Non-pigmented ciliary epithelial cell (primary cell): ENCODE measurements around the gene PI4KA.

Experiments
- DNase-seq: peaks from one replicate; pipeline ENCODE4 v3.0.0-alpha.2; 2010; ENCODE audit warnings: low read depth

The PI4KA gene

DNA sequence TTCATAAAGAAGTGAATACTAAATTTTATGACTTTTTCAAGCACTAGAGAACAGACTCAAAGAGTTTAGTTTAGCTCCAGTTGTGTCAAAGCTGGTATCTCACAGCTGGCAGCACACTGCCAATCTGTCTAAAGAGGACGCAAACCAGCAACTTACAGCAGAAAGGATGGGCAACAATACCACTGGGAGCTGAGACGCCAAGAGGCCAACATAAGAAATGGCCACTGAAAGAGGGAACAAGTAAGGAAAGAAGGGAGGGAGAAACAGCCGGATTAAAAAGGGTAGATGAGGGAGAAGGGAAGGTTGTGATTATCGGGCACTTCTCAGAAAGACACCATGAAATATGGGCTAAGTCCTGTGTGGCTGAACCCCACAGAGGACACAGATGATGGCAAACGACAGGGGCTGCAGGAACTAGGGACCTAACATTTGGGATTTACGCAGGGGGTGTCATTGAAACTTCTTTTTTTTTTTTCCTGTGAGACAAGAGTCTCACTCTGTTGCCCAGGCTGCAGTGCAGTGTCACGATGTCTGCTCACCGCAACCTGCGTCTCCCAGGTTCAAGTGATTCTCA, 43.0 kb downstream of the PI4KA start:
- DNase-seq: no peak

GRCh38 chr22:20814221-20814808, 44.3 kb downstream of the PI4KA start:
- DNase-seq: no peak

GRCh38 chr22:20813056-20813455, 45.6 kb downstream of the PI4KA start:
- DNase-seq: no peak

DNA sequence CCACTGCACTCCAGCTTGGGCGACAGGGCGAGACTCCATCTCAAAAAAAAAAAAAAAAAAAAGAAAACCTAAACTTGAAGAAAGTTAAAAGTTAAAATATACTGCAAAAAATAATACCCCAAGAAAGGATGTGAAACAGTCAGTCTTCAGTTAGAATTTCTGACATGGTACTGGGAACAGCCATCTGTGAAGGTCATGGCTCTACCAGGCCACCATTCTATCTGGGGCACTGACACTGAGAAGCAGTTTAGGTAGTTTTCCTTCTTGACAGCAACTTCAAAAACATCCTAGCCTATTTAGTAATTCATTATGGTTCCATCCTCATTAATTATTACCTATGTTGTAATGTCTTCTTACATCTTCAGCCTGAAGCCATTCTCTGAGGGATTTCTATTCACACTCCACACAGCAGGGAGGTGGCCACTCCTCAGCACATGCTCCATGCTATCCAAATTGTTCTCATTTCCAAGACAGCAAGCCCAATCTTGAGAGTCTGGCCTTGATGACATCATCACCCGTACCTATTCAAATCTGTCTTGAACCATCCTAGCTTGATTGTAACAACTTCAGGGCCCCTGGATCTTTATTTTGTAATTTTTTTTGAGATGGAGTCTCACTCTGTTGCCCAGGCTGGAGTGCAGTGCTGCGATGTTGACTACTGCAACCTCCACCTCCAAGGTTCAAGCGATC, 46.5 kb downstream of the PI4KA start:
- no peak for DNase-seq

- no peak for DNase-seq
Measured at GRCh38 chr22:20811171-20811570, 47.4 kb downstream of the PI4KA start.

GRCh38 chr22:20810645-20811044, 48.0 kb downstream of the PI4KA start:
- DNase-seq: no peak

- DNase-seq: no peak
Measured at GRCh38 chr22:20809538-20810185, 48.9 kb downstream of the PI4KA start.

DNA sequence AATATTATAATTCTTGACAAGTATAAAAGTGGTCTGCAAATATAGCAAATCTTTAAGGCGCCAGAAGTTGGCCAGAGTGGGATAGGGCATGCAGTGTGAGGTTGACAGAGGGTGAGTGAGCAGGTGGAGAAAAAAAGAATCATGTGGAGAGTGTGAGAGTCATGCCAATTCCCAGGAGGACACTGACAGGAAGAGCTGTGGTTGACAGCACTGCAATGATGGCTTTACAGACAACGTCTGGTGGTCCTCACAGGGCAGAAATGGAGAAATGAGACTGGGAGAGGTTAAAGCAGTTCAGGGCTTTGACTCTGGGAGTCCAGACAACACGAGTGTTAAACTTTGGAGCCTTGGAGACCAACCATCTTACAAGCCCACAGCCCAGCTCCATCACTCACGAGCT, 49.8 kb downstream of the PI4KA start:
- no peak for DNase-seq

DNA sequence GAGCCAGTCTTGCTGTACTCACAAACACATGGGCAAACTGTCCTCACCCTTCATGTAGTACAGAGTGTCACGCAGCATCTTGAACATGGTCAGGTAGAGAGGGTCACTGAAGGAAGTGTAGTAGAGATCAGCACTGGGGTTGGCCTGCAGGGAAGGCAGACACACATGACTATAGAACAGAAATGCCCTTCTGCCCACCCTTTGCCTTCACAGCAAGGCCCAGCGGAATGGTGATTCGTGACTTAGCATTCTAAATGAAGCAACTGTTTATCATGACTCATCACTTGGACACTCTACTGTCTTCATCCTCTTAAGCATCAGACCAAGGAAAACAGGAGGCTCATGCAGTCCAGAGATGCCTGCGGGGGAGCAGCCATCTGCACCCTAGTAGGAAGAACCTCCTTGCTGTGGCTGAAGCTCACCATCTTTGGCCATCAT, 51.3 kb downstream of the PI4KA start:
- DNase-seq: peak; percentile 77

DNA sequence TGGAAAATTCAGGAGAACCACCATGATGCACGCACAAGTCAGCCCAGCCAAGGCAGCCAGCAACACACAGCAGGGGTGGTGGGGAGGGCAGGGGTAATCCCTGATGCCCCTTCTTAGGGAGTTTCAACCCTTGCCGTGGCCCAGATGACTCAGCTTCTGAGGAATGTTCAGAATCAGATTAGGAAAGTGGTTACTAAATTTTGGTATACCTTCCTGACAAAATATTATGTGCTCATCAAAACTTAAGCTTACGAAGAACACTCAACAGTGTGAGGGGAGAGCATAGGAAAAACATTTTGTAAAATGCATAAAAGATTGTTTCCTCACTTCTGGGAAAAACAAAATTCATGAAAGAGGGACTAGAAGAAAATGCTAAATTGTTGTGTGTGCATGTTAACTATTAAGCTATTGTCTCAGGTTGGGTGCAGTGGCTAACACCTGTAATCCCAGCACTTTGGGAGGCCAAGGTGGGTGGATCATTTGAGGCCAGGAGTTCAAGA, 52.6 kb downstream of the PI4KA start:
- DNase-seq: no peak

DNA sequence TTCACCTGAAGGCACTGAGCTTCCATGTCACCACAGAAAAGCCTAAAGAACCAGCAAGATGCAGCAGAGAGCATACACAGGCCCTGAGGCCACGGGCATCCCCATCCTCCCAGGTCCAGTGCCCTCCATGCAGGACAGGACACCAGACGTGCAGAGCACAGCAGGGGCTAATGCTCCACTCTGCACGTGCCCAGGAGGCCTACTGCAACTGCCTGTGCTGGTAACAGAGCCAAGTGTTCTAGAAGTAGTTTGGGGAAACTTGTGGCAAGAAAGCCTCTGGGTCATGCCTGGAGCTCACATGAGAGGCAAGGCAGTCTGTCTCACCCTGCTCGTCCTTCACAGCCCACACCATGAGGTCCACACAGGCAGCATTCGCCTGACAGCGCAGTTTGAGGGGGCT, 54.0 kb downstream of the PI4KA start:
- no peak for DNase-seq

DNA sequence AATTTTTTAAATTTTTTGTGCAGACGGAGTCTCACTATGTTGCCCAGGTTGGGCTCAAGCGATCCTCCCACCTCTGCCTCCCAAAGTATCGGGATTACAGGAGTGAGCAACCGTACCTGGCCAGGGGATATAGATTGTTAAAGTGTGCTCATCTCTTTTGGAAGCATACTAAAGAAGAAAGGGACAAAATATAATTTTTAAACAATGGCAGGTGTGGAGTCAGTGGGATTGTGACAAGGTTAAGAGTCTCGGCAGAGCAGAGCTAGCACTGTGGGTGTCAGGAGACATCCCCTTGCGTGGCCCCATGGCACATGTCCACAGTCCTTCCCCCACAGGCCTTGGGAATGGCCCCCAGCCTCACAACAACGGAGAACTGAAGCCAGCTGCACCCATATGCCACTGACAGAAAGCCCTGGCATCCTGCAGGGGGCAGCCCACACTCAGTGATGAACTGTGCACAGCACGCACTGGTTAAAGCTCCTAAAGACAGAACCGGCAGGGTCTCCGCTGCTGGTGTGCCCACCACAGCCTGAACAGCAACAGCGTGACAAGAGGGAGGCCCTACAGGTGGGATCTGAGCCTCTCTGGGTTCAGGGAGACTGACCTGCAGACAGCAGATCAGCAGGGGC, 54.8 kb downstream of the PI4KA start:
- DNase-seq: no peak

DNA sequence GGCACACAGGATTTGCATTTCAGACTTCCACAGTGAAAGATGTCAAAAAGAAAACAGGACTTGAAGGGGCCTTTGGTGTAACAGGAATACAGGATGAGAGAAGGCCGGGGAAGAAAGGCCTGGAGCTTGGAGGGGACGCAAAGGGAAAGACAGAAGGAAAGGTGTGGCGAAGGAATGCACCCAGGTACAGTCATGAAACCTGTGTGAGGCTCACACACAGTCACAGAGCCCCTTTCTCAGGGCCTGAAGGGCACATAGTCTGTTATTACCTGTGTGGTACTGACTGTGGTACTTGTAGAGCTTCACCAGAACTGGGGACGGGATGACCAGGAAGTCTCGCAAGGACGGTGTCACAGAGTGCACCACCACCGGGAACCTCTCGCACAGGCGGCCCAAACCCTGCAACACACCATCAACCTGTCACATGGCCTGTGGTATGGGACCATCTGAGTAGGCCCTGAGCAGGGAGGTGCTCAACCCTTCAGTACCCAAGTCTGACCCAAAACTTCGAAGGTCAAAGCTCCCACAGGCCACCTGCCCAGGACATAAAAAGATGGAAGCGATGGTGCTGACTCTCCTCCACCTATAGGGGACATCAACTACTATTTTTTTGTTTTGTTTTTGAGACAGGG, 55.6 kb downstream of the PI4KA start:
- DNase-seq: no peak

GRCh38 chr22:20802452-20802851, 56.2 kb downstream of the PI4KA start:
- no peak for DNase-seq

DNA sequence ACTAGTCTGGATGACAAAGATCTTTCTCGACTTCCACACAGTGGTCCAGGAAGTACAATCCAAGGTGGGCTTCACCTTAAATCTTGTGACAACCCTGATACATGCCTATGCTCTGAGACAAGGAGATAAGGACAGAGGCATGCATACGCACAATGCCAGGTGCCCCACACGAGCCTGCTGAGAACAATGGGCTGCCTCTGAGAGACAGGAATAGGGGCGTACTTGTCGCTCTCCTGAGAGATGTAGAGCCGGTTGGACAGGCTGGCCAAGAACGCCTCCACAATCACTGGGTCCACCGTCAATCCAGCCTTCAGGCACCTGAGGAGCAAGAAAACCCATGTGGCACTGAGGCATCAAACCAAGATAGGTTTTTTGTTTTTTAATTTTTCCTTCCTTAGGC, 59.2 kb downstream of the PI4KA start:
- DNase-seq: no peak

- DNase-seq: no peak
Measured at GRCh38 chr22:20798974-20799373, 59.6 kb downstream of the PI4KA start.

DNA sequence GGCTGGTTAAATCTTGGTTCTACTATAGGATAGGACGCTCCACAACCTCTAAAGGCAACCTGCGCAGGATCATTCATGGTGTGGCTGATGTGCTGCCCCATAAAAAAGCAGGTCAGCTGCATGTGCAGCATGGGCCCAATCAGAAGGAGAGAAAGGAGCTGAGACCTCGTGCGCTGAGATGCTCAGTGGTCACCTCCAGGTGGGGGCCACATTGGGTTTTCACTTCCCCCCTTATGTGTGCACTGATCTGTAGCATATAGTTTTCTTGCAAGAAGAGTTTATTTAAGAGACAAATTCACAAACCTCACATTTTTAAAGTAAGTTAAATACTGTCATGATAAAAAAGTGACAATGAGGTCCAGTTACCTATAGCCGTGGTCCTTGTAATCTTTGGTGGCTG, 60.4 kb downstream of the PI4KA start:
- no peak for DNase-seq

DNA sequence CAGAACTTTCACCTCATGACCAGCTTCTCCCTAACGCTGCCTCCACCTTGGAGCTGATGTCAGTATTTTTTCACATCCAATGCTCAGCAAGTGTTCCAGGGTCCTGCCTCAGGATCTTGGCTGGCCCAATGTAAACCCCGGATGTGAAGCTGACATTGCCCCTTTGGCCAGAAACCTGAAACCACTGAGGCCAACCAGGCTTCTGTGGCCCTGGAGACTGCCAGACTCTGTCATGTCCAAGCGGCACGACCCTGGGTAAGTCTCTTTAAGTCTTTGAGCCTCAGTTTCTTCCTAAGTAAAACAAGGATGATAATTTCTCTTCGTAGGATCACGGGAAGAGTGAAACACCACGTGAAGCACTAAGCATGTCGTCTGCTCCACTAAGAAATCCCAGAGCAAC, 61.9 kb downstream of the PI4KA start:
- DNase-seq: no peak

GRCh38 chr22:20794650-20795413, 63.8 kb downstream of the PI4KA start:
- DNase-seq: no peak

- no peak for DNase-seq
Measured at GRCh38 chr22:20793748-20794649, 64.6 kb downstream of the PI4KA start.
